ENCODE results near the gene SCN8A.

DNA sequence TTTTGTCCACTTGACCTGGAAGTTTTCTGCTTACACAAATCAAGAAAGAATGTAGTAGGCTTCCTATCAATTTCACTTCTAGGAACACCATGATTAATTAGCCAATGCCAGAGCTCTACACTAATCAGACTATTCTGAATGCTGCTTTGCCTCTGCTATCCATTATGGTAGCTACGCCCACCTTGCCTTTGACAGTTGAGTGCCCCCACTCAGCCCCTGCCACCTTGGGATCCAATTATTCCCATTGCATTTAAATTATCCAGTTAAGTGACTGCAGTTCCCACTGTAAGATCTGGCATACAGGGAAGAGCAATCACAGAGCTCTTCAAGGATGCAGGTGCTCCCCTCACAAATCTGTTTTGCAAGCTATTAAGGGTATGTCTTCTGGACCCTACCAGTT, 210.0 kb downstream of the SCN8A start:
- TF ChIP-seq, protein P1, sequence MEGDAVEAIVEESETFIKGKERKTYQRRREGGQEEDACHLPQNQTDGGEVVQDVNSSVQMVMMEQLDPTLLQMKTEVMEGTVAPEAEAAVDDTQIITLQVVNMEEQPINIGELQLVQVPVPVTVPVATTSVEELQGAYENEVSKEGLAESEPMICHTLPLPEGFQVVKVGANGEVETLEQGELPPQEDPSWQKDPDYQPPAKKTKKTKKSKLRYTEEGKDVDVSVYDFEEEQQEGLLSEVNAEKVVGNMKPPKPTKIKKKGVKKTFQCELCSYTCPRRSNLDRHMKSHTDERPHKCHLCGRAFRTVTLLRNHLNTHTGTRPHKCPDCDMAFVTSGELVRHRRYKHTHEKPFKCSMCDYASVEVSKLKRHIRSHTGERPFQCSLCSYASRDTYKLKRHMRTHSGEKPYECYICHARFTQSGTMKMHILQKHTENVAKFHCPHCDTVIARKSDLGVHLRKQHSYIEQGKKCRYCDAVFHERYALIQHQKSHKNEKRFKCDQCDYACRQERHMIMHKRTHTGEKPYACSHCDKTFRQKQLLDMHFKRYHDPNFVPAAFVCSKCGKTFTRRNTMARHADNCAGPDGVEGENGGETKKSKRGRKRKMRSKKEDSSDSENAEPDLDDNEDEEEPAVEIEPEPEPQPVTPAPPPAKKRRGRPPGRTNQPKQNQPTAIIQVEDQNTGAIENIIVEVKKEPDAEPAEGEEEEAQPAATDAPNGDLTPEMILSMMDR (IDR thresholded peaks at IDR 0.05): no peak
- TF ChIP-seq POLR2A (IDR thresholded peaks at IDR 0.05): no peak

Data from testis (tissue), 2 donors.